Stimulated activated CD8-positive, alpha-beta memory T cell treated with anti-CD3 and anti-CD28 coated beads, Interleukin-15, amount 100 ng/mL, for 48 hours (primary cell): Measurements from ENCODE around the gene TMEM200A.

ENCODE experiments used
- DNase-seq, 2 donors: peaks; one replicate each; pipeline ENCODE4 v3.0.0-alpha.2; 2020; ENCODE audit warnings: low read depth in 2 of 2

Gene TMEM200A

GRCh38 chr6:130377915-130378314, 12.1 kb downstream of the TMEM200A start:
- DNase-seq: no peak

GRCh38 chr6:130379223-130379622, 13.4 kb downstream of the TMEM200A start:
- DNase-seq: no peak

- no peak for DNase-seq
These were observed 15.2 kb downstream of the TMEM200A start for GRCh38 chr6:130381012-130381411.

GRCh38 chr6:130381459-130382380, 15.9 kb downstream of the TMEM200A start:
- no peak for DNase-seq

- no peak for DNase-seq
These were observed 17.2 kb downstream of the TMEM200A start for GRCh38 chr6:130382872-130383490.

- DNase-seq: no peak
These were observed 19.4 kb downstream of the TMEM200A start for GRCh38 chr6:130385064-130385695.

- DNase-seq: no peak
These were observed 23.3 kb downstream of the TMEM200A start for GRCh38 chr6:130389142-130389541.

GRCh38 chr6:130390890-130391289, 25.1 kb downstream of the TMEM200A start:
- DNase-seq: no peak

- DNase-seq: no peak
These were observed 27.5 kb downstream of the TMEM200A start for GRCh38 chr6:130393306-130393705.

GRCh38 chr6:130394246-130394645, 28.4 kb downstream of the TMEM200A start:
- no peak for DNase-seq

- DNase-seq: no peak
These were observed 29.3 kb downstream of the TMEM200A start for GRCh38 chr6:130395164-130395563.

GRCh38 chr6:130396722-130397121, 30.9 kb downstream of the TMEM200A start:
- no peak for DNase-seq

- no peak for DNase-seq
These were observed 39.7 kb downstream of the TMEM200A start for GRCh38 chr6:130405549-130405948.

GRCh38 chr6:130407032-130407431, 41.2 kb downstream of the TMEM200A start:
- DNase-seq: no peak

GRCh38 chr6:130409418-130410100, 43.7 kb downstream of the TMEM200A start:
- DNase-seq: no peak

- no peak for DNase-seq
These were observed 45.7 kb downstream of the TMEM200A start for GRCh38 chr6:130411481-130411880.

GRCh38 chr6:130412556-130413290, 46.9 kb downstream of the TMEM200A start:
- DNase-seq: no peak

GRCh38 chr6:130417951-130418350, 52.1 kb downstream of the TMEM200A start:
- no peak for DNase-seq

- DNase-seq: no peak
These were observed 55.1 kb downstream of the TMEM200A start for GRCh38 chr6:130420911-130421310.

- no peak for DNase-seq
These were observed 55.8 kb downstream of the TMEM200A start for GRCh38 chr6:130421585-130421984.

- no peak for DNase-seq
These were observed 57.2 kb downstream of the TMEM200A start for GRCh38 chr6:130423044-130423443.
